GM19238 (cell line): ENCODE measurements around the gene NUP210L.
"Not testable (repeated sequence)": the region's sequence is repeated elsewhere in the genome, so short reads cannot be mapped to it uniquely, and the experiment has no call there.

ENCODE experiments used
- DNase-seq: peaks from one replicate; pipeline ENCODE4 v3.0.0; 2011; ENCODE audit warnings: low spot score; ENCODE audit not compliant: insufficient read length

Gene NUP210L

DNA sequence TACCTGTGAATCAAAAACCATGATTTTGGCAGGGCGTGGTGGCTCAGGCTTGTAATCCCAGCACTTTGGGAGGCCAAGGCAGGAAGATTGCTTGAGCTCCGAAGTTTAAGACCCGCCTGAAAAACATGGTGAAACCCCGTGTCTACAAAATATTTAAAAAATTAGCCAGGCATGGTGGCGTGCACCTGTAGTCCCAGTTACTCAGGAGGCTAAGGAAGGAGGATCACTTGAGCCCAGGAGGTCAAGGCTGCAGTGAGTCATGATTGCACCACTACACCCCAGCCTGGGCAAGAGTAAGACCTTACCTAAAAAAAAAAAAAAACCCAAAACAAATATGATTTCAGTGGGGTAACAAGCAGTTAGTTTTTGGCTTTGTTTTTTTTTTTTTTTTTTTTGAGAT is 54.7 kb downstream of the NUP210L start:
- not testable (repeated sequence) for DNase-seq

DNA sequence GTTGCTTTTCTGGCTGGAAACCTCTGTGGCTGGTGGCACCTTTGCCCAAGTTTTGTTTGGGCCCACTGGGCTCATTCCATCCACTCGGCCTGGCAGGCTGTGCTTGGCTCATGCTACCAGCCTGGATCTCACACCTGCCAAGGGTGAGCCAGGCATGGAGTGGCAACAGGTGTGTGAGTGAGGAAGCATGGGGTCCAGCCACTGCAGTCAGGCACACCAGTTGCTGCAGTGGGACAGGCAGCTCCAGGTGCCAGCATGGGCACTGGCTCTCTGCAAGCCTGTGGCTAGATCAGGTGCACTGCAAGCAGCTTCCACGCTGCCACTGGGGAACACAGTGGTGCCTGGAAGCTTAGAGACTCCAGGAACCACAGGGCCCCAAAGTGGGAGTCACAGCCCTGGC is 57.0 kb downstream of the NUP210L start:
- DNase-seq: no peak

DNA sequence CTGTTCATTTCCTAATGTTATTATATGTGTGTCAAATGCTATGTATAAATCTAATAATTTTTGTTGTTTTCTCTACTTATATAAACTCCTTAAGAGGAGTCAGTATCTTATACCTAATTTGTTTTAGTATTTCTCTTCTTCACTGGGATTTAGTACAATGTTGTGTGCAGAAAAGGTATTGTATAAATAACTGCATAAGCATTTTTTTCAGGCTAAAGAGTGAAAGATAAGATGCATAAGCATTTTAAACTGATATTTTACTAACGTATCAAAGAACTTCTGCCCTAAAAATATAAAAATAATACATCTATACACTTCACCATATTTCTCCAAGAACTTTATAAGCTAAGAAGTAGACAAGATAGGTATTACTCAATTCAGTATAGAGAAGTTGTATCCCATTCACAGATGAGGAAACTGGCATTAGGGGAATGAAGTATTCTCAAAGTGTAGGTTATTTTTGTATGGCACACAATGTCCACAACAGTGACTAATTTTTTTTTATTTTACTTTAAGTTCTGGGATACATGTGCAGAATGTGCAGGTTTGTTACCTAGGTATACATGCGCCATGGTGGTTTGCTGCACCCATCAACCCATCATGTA is 59.3 kb downstream of the NUP210L start:
- no peak for DNase-seq

DNA sequence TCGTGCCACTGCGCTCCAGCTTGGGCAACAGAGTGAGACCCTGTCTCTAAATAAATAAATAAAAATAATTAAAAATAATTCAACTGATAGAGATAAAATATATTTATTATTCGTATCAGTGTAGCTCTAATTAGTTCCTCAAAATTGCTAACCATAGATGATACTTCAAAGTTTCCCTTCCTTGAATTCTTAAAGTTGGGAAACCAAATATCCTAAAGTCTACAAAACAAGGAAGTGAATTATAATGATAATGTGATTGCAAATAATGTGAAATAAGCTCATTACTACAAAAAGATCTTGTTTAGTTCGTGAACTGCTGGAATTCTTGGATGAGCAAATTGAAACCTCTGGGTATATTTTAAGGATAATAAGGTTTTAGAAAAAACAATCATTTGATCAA is 60.5 kb downstream of the NUP210L start:
- no peak for DNase-seq

DNA sequence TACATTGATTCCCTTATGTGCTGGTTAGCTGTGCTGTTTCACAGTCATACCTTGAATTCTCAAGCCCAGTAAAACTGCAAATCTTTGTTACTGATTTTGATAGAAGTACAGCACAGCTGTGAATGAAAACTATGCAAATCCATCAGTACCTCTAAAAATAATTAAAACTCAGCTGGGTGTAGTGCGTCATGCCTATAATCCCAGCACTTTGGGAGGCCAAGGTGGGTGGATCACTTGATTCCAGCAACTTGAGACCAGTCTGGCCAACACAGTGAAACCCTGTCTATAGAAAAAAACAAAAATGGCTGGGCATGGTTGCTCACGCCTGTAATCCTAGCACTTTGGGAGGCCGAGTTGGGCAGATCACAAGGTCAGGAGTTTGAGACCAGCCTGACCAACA is 61.2 kb downstream of the NUP210L start:
- no peak for DNase-seq

DNA sequence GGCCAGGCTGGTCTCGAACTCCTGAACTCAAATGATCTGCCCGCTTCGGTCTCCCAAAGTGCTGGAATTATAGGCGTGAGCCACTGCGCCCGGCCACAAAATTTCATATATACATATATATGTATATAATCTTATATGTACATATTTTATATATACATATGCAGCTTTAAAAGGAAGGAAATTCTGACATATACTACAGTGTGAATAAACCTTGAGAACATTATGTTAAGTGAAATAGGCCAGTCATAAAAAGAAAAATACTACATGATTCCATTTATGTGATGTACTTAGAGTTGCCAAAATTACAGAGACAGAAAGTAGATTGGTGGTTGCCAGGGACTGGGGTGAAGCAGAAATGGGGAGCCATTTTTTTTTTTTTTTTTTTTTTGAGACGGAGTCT is 63.2 kb downstream of the NUP210L start:
- DNase-seq: no peak

DNA sequence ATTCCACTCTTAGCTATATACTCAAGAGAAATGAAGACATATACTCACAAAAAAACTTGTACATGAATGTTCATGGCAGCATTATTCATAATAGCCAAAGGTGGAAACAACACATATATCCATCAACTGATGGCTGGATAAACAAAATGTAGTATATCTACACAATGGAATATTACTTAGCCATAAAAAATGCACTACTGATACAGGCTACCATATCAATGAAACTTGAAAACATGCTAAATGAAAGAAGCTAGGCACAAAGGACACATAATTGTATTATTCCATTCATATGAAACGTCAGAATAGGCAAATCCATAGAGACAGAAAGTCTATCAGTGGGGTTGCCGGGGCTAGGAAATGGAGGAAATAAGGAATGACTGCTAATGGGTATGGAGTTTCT is 67.3 kb downstream of the NUP210L start:
- no peak for DNase-seq

DNA sequence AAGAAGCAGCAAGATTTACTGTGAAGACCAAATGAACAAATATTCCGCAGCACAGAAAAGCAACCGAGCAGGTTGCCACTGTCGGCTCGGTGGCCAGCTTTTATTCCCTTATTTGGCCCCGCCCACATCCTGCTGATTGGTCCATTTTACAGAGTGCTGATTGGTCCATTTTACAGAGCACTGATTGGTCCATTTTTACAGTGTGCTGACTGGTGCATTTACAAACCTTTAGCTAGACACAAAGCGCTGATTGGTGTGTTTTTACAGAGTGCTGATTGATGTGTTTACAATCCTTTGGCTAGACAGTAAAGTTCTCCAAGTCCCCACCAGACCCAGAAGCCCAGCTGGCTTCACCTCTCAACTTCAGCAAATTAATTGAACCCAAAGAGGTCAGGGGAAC is 71.8 kb downstream of the NUP210L start:
- not testable (repeated sequence) for DNase-seq

DNA sequence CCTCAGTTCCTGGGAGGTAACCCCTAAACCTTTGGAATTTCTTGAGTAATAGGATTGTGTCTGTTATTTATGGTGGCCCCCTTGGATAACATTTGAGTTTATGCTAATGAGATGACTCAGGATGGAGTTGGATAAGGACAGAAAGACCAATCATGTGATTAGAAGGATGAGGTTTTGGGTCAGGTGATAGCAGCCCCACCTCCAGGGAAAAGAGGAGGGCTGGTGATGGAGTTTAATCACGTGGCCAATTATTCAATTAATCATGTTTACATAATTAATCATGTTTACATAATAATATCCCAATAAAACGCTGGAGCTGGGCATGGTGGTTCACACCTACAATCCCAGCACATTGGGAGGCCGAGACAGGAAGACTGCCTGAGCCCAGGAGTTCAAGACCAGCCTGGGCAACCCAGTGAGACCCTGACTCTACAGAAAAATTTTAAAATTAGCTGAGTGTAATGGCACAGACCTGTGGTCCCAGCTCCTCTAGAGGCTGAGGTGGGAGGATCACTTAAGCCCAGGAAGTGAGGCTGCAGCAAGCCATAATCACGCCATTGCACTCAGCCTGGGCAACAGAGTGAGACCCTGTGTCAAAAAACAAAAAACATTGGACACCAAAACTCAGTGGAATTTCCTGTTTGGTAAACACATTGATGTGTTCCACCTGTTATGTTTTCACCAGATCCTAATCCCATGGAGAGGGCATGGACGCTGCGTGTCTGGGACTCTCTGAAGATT is 73.3 kb downstream of the NUP210L start:
- DNase-seq: no peak

DNA sequence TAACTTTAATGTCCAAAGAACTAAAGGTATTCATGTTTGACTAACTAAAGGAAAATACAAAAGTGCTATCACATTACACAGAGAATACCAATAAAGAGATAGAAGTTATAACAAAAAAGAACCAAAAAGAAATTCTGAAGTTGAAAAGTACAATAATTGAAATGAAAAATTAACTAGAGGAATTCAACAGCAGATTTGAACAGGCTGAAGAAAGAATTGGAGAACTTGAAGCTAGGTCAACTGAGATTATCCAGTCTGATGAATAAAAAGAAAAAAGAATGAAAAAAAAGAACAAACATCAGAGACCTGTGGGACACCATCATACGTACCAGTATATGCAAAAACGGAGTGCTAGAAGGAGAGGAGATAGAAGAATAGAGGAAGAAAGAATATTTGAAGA is 78.5 kb downstream of the NUP210L start:
- DNase-seq: no peak

DNA sequence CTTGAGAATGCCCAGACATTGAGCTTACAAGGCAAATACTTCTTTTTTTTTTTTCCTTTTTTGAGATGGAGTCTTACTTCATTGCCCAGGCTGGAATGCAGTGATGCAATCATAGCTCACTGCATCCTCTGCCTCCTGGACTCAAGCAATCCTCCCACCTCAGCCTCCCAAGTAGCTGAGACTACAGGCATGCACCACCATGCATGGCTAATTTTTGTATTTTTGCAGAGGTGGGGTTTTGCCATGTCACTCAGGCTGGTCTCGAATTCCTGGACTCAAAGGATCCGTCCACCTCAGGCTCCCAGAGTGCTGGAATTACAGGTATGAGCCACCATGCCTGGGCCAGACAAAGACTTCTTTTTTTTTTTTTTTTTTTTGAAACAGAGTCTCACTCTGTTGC is 79.1 kb downstream of the NUP210L start:
- no peak for DNase-seq

DNA sequence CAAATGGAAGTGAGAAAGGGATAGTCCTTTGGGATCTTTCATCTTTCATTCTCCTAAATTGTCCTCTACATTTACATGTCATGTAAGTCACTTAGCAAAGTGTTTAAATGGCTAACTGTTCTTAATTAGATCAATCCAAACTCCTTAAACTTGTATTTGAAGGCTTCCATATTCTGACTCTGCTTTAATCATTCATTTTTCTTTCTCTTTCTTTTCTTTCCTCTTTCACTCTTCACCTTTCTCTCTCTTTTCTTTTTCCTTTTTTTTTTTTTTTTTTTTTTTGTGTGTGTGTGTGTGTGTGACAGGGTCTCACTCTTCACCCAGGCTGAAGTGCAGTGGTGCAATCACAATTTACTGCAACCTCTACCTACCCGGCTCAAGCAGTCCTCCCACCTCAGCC is 92.6 kb downstream of the NUP210L start:
- DNase-seq: no peak

DNA sequence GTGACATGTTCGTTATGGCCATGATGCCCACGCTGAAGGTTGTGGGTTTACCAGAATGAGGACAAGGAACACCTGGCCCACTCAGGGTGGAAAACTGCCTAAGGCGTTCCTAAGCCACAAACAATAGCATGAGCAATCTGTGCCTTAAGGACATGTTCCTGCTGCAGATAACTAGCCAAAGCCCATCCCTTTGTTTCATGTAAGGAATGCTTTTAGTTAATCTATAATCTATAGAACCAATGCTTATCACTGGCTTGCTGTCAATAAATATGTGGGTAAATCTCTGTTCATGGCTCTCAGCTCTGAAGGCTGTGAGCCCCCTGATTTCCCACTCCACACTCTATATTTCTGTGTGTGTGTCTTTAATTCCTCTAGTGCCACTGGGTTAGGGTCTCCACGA is 107.4 kb downstream of the NUP210L start:
- DNase-seq: not testable (repeated sequence)

DNA sequence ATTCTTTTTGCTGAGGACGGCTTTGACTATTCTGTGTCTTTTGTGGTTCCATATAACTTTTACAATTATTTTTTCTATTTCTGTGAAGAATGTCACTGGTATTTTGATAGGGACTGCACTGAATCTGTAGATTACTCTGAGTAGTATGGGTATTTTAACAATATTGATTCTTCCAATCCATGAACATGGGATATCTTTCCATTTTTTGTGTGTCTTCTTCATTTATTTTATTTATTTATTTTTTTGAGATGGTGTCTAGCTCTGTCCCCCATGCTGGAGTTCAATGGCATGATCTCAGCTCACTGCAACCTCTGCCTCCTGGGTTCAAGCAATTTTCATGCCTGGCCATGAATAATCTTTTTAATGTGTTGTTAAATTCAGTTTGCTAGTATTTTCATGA is 121.2 kb downstream of the NUP210L start:
- DNase-seq: not testable (repeated sequence)

DNA sequence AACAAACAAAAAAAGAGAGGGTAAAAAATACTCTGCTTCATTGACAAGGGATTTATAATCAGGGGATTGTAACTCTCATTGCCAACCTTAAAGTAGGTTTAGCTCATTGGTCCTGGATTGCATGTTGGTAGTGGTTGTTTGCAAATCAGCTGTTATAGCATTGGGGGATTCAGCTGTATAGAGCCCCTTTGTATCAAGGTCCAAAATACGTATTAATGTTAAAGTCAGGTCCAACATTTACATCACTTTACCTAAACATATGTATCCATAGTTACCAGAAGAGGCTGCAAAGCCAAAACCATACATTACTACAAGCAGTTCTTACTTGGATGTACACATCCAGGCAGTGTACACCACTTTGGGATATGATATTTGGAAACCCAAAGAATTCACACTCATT is 134.9 kb downstream of the NUP210L start:
- no peak for DNase-seq

DNA sequence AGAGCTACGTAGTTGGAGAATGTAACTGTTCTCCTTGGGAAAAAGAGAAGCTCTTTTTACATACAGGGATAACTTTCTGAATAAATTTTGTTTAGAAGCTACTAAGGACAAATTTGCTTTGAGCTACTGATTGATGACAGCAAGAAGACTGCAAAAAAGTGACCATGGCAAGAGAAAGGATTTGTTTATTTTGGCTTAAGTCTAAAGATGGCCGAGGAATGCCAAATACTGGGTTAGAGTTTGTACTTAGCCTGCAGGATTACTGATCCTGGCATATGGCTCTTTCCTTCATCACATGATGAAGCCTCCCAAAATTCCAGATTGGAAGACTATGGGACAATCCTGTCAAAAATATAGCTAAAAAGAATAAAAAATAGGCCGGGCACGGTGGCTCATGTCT is 135.6 kb downstream of the NUP210L start:
- DNase-seq: no peak

DNA sequence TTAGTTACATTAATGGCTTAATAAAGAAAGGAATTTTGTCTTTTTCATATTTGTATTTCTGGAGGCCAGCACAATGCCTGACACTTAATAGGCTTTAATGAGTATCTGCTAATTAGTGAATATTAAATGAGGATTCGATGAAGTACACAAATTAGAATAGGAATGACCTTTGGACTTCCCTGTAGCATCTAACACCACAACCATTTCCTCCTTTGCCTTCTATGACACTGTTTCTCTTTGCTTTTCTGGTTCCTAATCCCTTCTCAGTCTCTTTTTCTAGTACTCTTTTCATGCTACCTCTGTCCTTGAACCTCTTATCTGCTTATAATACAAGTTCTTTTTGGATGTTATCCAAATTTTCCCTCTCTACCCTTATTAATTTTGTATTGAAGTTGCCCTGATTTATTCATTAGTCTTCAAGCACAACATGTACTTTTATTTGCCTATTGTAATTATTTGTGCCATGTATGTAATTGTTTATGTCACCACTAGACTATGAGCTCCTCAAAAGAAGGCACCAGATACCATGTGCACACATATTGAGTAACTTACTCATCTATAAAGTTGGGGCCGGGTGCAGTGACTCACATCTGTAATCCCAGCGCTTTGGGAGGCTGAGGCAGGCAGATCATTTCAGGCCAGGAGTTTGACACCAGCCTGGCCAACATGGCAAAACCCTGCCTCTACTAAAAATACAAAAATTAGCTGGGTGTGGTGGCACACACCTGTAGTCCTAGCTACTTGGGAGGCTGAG is 140.5 kb downstream of the NUP210L start:
- DNase-seq: no peak

DNA sequence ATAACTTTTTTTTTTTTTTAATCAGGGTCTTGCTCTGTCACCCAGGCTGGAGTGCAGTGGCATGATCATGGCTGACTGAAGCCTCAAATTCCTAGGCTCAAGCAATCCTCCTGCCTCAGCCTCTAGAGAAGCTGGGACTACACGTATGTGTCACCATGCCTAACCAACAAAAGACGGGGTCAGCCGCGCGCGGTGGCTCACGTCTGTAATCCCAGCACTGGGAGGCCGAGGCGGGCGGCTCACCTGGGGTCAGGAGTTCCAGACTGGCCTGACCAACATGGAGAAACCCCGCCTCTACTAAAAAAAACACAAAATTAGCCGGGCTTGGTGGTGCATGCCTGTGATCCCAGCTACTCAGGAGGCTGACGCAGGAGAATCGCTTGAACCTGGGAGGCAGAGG is 142.3 kb downstream of the NUP210L start:
- not testable (repeated sequence) for DNase-seq

DNA sequence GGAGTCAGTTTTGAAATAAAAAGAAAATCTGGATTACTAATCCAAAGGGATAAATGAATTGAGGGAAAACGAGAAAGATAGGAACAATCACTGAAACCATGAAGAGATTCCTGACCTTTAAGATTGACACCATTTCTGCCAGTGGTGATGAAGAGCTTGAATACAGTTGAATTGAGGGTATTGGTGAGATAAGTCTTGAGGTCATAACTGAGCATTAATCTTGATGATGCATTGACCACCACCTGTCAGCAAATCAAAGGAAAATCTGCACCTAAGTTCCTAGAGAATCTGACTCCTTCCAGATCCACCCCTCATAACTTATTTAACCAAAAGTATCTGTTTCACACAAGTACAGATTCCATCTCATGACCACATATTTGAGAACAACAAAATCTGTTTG is 142.7 kb downstream of the NUP210L start:
- DNase-seq: no peak

DNA sequence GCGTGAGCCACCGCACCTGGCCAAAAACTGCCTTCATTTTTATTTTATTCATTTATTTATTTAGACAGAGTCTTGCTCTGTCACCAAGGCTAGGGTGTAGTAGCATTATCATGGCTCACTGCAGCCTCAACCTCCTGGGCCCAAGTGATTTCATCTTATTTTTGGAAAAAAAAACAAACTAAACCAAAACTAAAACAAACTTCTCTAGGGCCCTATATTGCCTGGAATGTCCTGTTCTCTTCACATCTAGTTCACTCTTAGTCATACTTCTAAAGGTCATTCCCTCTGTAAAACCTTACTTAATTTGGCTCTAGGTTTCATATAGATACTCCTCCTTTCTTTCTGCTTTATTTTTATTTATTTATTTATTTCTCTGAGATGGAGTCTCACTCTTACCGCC is 148.7 kb downstream of the NUP210L start:
- no peak for DNase-seq

DNA sequence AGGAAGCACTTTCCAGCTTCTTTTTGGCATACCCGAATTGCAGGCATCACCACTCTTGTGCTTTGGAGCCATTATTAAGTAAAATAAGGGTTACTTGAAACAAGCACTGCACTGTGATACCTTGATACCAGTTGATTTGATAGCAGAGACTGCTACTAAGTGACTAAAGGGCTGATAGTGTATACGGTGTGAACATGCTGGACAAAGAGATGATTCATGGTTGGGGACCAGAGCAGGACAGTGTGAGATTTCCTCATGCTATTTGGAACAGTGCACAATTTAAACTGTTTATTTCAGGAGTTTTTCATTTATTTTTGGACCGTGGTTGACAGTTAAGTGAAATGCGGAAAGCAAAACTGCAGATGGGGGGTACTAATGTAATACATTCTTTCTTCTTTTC is 154.5 kb downstream of the NUP210L start:
- DNase-seq: no peak

DNA sequence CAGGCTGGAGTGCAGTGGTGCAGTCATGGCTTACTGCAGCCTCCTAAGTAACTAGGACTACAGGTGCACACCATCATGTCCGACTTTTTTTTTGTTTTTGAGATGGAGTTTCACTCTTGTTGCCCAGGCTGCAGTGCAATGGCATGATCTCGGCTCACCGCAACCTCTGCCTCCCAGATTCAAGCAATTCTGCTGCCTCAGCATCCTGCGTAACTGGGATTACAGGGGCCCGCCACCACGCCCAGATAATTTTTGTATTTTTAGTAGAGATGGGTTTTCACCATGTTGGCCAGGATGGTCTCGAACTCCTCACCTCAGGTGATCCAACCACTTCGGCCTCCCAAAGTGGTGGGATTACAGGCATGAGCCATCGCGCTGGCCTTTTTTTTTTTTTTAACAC is 158.0 kb downstream of the NUP210L start:
- DNase-seq: not testable (repeated sequence)

DNA sequence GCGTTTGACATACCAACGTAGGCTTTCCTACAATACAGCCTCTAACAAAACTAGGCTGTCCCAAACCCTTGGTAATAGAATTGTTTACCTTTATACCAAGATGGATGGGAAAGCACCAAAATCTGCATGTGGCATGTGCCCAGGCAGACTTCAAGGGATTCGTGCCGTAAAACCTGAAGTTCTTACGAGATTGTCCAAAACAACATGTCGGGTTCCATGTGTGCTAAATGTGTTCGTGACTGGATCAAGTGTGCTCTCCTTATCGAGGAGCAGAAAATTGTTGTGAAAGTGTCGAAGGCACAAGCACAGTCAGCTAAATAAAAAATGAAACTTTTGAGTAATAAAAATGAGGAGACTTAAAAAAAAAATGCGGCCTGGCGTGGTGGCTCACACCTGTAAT is 159.2 kb downstream of the NUP210L start:
- no peak for DNase-seq
